ENCODE measurements around the gene CYRIA.

- TF ChIP-seq CTCF (IDR thresholded peaks at IDR 0.05) (no peak), EZH2phosphoT487 (IDR thresholded peaks at IDR 0.05) (no peak), EZH2 (IDR thresholded peaks at IDR 0.05) (no peak)
Measured at GRCh38 chr2:16677875-16678274, 12.2 kb upstream of the CYRIA start.

Data from neural progenitor cell (in vitro differentiated cells).